SK-N-SH (cell line): Measurements from ENCODE around the gene PKP4. TPM values are rescaled to one million over a fixed set of nuclear protein-coding genes. Genes with fewer than 3 reads are reported as not detected.
"Not testable (repeated sequence)": the region's sequence is repeated elsewhere in the genome, so short reads cannot be mapped to it uniquely, and the experiment has no call there.

Source experiments
- CTCF ChIA-PET: fragments of 300-600, 350-600 bp; formaldehyde crosslinking; extraction: SDS; loops from one replicate; lab custom pipeline; 2021; lab: Yijun Ruan, JAX
- POLR2A ChIA-PET: fragments of 350-600 bp; sonication (Branson Sonifier 250); formaldehyde crosslinking; extraction: SDS; loops from one replicate; lab custom pipeline; 2020; ENCODE audit warnings: antibody characterized with exemption, inconsistent platforms; lab: Yijun Ruan, JAX
- DNase-seq: peaks from one replicate; pipeline ENCODE4 v3.0.0; 2012
- H2AFZ ChIP-seq: fragments of 200-600 bp; sonication (generic); 2 replicates; pipeline ENCODE4 v1.8.1; 2016; ENCODE audit warnings: antibody characterized with exemption, mild to moderate bottlenecking, low read depth
- H3F3A ChIP-seq: fragments of 200-600 bp; sonication (generic); replicated peaks from 2 replicates; pipeline ENCODE3; 2016; ENCODE audit warnings: antibody characterized with exemption, mild to moderate bottlenecking; ENCODE audit not compliant: insufficient read depth
- H3K27ac ChIP-seq, 2 experiments: fragments of 200-500 bp in 1 of 2; fragments of 200-600 bp in 1 of 2; sonication (Bioruptor generic) in 1 of 2; sonication (generic), shearing (Covaris generic) in 1 of 2; 2 replicates each; pipeline versions ENCODE4 v1.5.1 to v1.6.1; 2014 to 2016; ENCODE audit warnings: low read depth in 2 of 2, inconsistent platforms in 1 of 2, low read length in 1 of 2, mild to moderate bottlenecking in 1 of 2, mixed read lengths in 1 of 2
- H3K27me3 ChIP-seq: fragments of 200-600 bp; sonication (generic), shearing (Covaris generic); 2 replicates; pipeline ENCODE4 v1.6.1; 2016; ENCODE audit warnings: mixed run types; ENCODE audit not compliant: insufficient read depth
- H3K36me3 ChIP-seq, 2 experiments: fragments of 200-500 bp in 1 of 2; fragments of 200-600 bp in 1 of 2; sonication (Bioruptor generic) in 1 of 2; sonication (generic) in 1 of 2; replicated peaks in 1 of 2; 2 replicates each; pipeline versions ENCODE3 to v1.5.1; 2014 to 2016; ENCODE audit warnings: low read length in 1 of 2, mild to moderate bottlenecking in 1 of 2; ENCODE audit not compliant: insufficient read depth in 2 of 2, control insufficient read depth in 1 of 2
- H3K4me1 ChIP-seq, 2 experiments: fragments of 200-500 bp in 1 of 2; fragments of 200-600 bp in 1 of 2; sonication (Bioruptor generic) in 1 of 2; sonication (generic), shearing (Covaris generic) in 1 of 2; 2 replicates each; pipeline versions ENCODE4 v1.5.1 to v1.6.1; 2014 to 2016; ENCODE audit warnings: low read depth in 1 of 2, low read length in 1 of 2, mixed run types in 1 of 2; ENCODE audit not compliant: insufficient read depth in 2 of 2, control insufficient read depth in 1 of 2
- H3K4me2 ChIP-seq: fragments of 200-600 bp; sonication (generic), shearing (Covaris generic); 2 replicates; pipeline ENCODE4 v1.6.1; 2017; ENCODE audit warnings: mixed run types
- H3K4me3 ChIP-seq, 2 experiments: fragments of 200-500 bp in 1 of 2; fragments of 200-600 bp in 1 of 2; sonication (Bioruptor generic) in 1 of 2; sonication (generic), shearing (Covaris generic) in 1 of 2; 2 replicates each; pipeline versions ENCODE4 v1.5.1 to v1.8.1; 2014 to 2016; ENCODE audit warnings: low read depth in 2 of 2, inconsistent platforms in 1 of 2, low read length in 1 of 2, mild to moderate bottlenecking in 1 of 2, mixed read lengths in 1 of 2, moderate library complexity in 1 of 2
- H3K79me2 ChIP-seq: fragments of 200-600 bp; sonication (generic); 2 replicates; pipeline ENCODE4 v1.8.1; 2017; ENCODE audit warnings: mild to moderate bottlenecking; ENCODE audit not compliant: insufficient read depth
- H3K9ac ChIP-seq: fragments of 200-600 bp; sonication (generic); 2 replicates; pipeline ENCODE4 v1.6.1; 2017; ENCODE audit warnings: mixed run types
- H3K9me2 ChIP-seq: fragments of 200-600 bp; sonication (generic); 2 replicates; pipeline ENCODE4 v1.6.1; 2017; ENCODE audit warnings: mixed run types
- H3K9me3 ChIP-seq: fragments of 200-600 bp; sonication (generic); 2 replicates; pipeline ENCODE4 v1.6.1; 2017; ENCODE audit warnings: mixed run types, mild to moderate bottlenecking, moderate library complexity
- H4K20me1 ChIP-seq: fragments of 200-600 bp; sonication (generic); 2 replicates; pipeline ENCODE4 v1.6.1; 2017; ENCODE audit warnings: mild to moderate bottlenecking, mixed run types; ENCODE audit not compliant: insufficient read depth
- EP300 ChIP-seq, 2 experiments: IDR thresholded peaks; 2 replicates each; pipeline versions ENCODE4 v1.4.0 to v1.6.1; 2012; ENCODE audit warnings: borderline replicate concordance in 1 of 2, low read depth in 1 of 2, low read length in 1 of 2
- EZH2phosphoT487 ChIP-seq: fragments of 200-600 bp; sonication (generic); IDR thresholded peaks from 2 replicates; pipeline ENCODE4 v1.6.1; 2017; ENCODE audit warnings: low read depth, mixed run types, mild to moderate bottlenecking, antibody characterized with exemption, moderate library complexity, borderline replicate concordance
- MEF2A ChIP-seq: IDR thresholded peaks from 2 replicates; pipeline ENCODE4 v1.4.0; 2012; ENCODE audit warnings: low read depth, borderline replicate concordance
- RAD21 ChIP-seq: IDR thresholded peaks from 2 replicates; pipeline ENCODE4 v1.6.1; 2012; ENCODE audit warnings: mild to moderate bottlenecking, low read length
- WGBS: methylation state at CpG from one replicate; pipeline ENCODE4 v1.1.6; 2017; ENCODE audit warnings: low lambda C conversion rate; 5-methylcytosine and 5-hydroxymethylcytosine counted together
- polyA plus RNA-seq, 3 experiments: library from polyadenylated mRNA; depleted of rRNA; stranded (reverse); fragments of >200 nt; gene quantifications; 2 replicates each; pipeline ENCODE4 v1.2.3, GENCODE V29; 2012

PKP4 gene
- polyA plus RNA-seq, 1 of the 3 experiments (the other 2 are of a cell fraction), result 10.9 TPM

GRCh38 chr2:158701101-158701500 lies 244.3 kb downstream of the PKP4 start:
- Histone ChIP-seq H3F3A (no peaks in the 10 kb centered on the region), H3K79me2 (no peaks in the 10 kb centered on the region), H3K4me3 (no peak overlapping the region), H2AFZ (no peak overlapping the region), H3K4me1 (no peaks in the 10 kb centered on the region), H3K27ac (no peak overlapping the region), H3K4me2 (no peak overlapping the region), H3K9me3 (no peaks in the 10 kb centered on the region), H3K36me3 (no peaks in the 10 kb centered on the region), H3K9me2 (no peaks in the 10 kb centered on the region)
- CTCF ChIA-PET, result interaction anchor here (1.1 kb wide), 1 partner anchor 9 kb away, joined by 4 read pairs; no protein-coding TSS in a partner anchor
- DNase-seq, result no peak
- TF ChIP-seq MEF2A (no peak), EZH2phosphoT487 (no peak)
- TF ChIP-seq, all 33 proteins: peak for 0
- POLR2A ChIA-PET, result no interaction called here
- Histone ChIP-seq H3K9ac (no peak overlapping the region), H4K20me1 (no peaks in the 10 kb centered on the region), H3K27me3 (no peaks in the 10 kb centered on the region; the same call in 1 of the 2 replicates)
- WGBS, result 52% methylated on average over 3 of the region's 3 CpGs

- no peaks in the 10 kb centered on the region for H3K9me2 ChIP-seq
- 52% methylated on average over 9 of the region's 9 CpGs for WGBS
- ChIA-PET CTCF (no interaction called here), POLR2A (no interaction called here)
- H3K27me3 ChIP-seq, result no peaks in the 10 kb centered on the region; the same call in 1 of the 2 replicates
- DNase-seq, result no peak
- H3K4me2 ChIP-seq, result no peak overlapping the region
- no peak overlapping the region for H3K27ac ChIP-seq
- H3F3A ChIP-seq, result no peaks in the 10 kb centered on the region
- no peaks in the 10 kb centered on the region for H4K20me1 ChIP-seq
- no peaks in the 10 kb centered on the region for H3K79me2 ChIP-seq
- H3K4me3 ChIP-seq, result no peak overlapping the region
- no peaks in the 10 kb centered on the region for H3K4me1 ChIP-seq
- TF ChIP-seq EP300 (IDR thresholded peaks at IDR 0.05; ENCODE audit: borderline replicate concordance in 1 of 2, low read depth in 1 of 2, low read length in 1 of 2) (no peak), RAD21 (no peak)
- H2AFZ ChIP-seq, result no peak overlapping the region
- H3K36me3 ChIP-seq, result no peaks in the 10 kb centered on the region
- no peaks in the 10 kb centered on the region for H3K9me3 ChIP-seq
- no peak overlapping the region for H3K9ac ChIP-seq
Observed at GRCh38 chr2:158702740-158703139, 246.0 kb downstream of the PKP4 start.

- POLR2A ChIA-PET, CTCF ChIA-PET, H4K20me1 ChIP-seq: not testable (repeated sequence)
Observed at GRCh38 chr2:158704724-158705465, 248.1 kb downstream of the PKP4 start.

More at GRCh38 chr2:158704724-158705465, 248.1 kb downstream of the PKP4 start:
- H3K79me2 ChIP-seq, DNase-seq, H3F3A ChIP-seq, H3K9ac ChIP-seq, H3K9me2 ChIP-seq, H3K27me3 ChIP-seq, H3K4me1 ChIP-seq, H3K9me3 ChIP-seq, H2AFZ ChIP-seq, H3K36me3 ChIP-seq, H3K4me3 ChIP-seq, H3K27ac ChIP-seq, H3K4me2 ChIP-seq: not testable (repeated sequence)
- 55% methylated on average over 8 of the region's 8 CpGs for WGBS
